Ureter (tissue), 1 donor: ENCODE measurements around the gene GZMM. TPM values are rescaled to one million over a fixed set of nuclear protein-coding genes. Genes with fewer than 3 reads are reported as not detected.

ENCODE experiments used
- DNase-seq: peaks from one replicate; pipeline ENCODE4 v3.0.0-alpha.2; 2020; ENCODE audit warnings: low spot score
- total RNA-seq: library from RNA; stranded (reverse); gene quantifications from one replicate; pipeline ENCODE4 v1.2.4, GENCODE V29; 2023
- donor health status: DM: yes; HTN: yes; CAD: no.

The GZMM gene
- total RNA-seq, 1 donor from 2014 or later, result 0.83 TPM

- no peak for DNase-seq
Observed at GRCh38 chr19:535017-535835, 8.6 kb upstream of the GZMM start.

GRCh38 chr19:536031-536880 lies 7.6 kb upstream of the GZMM start:
- no peak for DNase-seq

- no peak for DNase-seq
Observed at GRCh38 chr19:536881-537404, 6.9 kb upstream of the GZMM start.

- DNase-seq, result no peak
Observed at GRCh38 chr19:538641-539428, 5.0 kb upstream of the GZMM start.

- DNase-seq, result no peak
Observed at GRCh38 chr19:539429-540030, 4.3 kb upstream of the GZMM start.

- no peak for DNase-seq
Observed at GRCh38 chr19:540867-541637, 2.8 kb upstream of the GZMM start.

- DNase-seq, result no peak
Observed at GRCh38 chr19:541699-542098, 2.2 kb upstream of the GZMM start.

GRCh38 chr19:542173-542866 lies 1.5 kb upstream of the GZMM start:
- no peak for DNase-seq

GRCh38 chr19:547117-547516 lies 3.3 kb downstream of the GZMM start:
- no peak for DNase-seq

GRCh38 chr19:547836-548720 lies 4.2 kb downstream of the GZMM start:
- DNase-seq, result no peak

GRCh38 chr19:548886-549830 lies 5.3 kb downstream of the GZMM start:
- peak; percentile 39 for DNase-seq

- no peak for DNase-seq
Observed at GRCh38 chr19:554817-555216, 11.0 kb downstream of the GZMM start.

GRCh38 chr19:555474-555808 lies 11.6 kb downstream of the GZMM start:
- DNase-seq, result no peak

- DNase-seq, result no peak
Observed at GRCh38 chr19:556611-557382, 12.9 kb downstream of the GZMM start.

- no peak for DNase-seq
Observed at GRCh38 chr19:558770-559439, 15.1 kb downstream of the GZMM start.

- no peak for DNase-seq
Observed at GRCh38 chr19:560121-560520, 16.3 kb downstream of the GZMM start.

- DNase-seq, result no peak
Observed at GRCh38 chr19:566403-566802, 22.6 kb downstream of the GZMM start.
